Measurements from ENCODE around the gene SHROOM2.

DNA sequence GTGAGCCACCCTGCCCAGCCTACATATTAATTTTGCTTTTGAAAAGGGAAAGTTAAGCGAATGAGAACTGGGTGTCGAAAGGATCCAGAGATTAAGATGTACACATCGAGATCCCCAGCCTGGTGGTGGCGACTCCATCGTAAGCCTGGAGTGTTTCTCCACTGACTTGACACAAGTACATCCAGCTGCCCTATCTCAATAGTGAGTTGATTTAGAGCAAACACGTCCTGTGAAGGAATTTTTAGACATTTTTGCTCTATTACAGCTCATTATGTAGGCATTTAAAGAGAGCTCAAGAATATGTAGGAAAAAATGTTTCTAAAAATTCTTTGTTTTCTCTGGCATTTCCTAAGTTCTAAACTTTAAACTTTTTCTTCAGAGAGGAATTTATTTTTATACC is 169.3 kb downstream of the SHROOM2 start:
- TF ChIP-seq SPI1 (IDR thresholded peaks at IDR 0.05; ENCODE audit: low read depth, low read length) (no peak), POLR2AphosphoS5 (IDR thresholded peaks at IDR 0.05; ENCODE audit: low read depth, low read length) (no peak), POLR2A (IDR thresholded peaks at IDR 0.05; ENCODE audit: low read depth, low read length) (no peak), TAF1 (IDR thresholded peaks at IDR 0.05; ENCODE audit: low read depth, low read length) (no peak), PAX5 (IDR thresholded peaks at IDR 0.05; ENCODE audit: insufficient read depth, low read length, severe bottlenecking) (no peak), POU2F2 (IDR thresholded peaks at IDR 0.05; ENCODE audit: low read depth, low read length) (no peak)
